GM12874 (cell line): ENCODE data around the gene LEF1.

Source experiments
- TF ChIP-seq, protein P1 (sequence below): IDR thresholded peaks from 2 replicates; pipeline ENCODE4 v1.5.1; 2011; ENCODE audit warnings: low read depth, mild to moderate bottlenecking, control low read depth, low read length, moderate library complexity; ENCODE audit not compliant: insufficient read depth

LEF1 gene

DNA sequence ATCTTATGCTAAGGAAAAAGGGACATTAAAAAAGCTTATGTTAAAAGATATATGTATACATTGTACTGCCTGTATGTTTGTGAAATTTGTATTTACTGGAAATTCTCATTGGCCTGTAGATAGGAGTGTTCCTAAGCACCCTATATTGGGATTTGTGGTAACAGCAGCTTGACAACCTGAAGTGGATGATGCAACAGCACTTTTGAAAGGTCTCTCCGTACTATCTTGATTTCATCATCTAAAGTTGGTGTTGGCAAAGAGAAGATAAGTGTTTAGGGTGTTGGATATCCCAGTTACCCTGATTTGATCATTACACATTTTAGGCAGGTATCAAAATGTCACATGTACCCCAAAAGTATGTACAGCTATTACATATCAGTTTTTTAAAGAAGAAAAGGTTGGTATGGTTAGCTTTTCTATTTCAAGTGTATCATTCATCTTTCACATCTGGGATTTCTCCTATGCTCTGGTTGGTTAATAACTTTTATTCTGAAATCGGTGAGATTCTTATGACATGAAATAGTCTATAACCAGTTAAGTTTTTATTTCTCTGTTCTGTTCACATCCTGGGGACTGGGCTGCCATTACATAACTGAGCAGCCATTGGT lies 168.7 kb downstream of the LEF1 start:
- TF ChIP-seq, protein P1, sequence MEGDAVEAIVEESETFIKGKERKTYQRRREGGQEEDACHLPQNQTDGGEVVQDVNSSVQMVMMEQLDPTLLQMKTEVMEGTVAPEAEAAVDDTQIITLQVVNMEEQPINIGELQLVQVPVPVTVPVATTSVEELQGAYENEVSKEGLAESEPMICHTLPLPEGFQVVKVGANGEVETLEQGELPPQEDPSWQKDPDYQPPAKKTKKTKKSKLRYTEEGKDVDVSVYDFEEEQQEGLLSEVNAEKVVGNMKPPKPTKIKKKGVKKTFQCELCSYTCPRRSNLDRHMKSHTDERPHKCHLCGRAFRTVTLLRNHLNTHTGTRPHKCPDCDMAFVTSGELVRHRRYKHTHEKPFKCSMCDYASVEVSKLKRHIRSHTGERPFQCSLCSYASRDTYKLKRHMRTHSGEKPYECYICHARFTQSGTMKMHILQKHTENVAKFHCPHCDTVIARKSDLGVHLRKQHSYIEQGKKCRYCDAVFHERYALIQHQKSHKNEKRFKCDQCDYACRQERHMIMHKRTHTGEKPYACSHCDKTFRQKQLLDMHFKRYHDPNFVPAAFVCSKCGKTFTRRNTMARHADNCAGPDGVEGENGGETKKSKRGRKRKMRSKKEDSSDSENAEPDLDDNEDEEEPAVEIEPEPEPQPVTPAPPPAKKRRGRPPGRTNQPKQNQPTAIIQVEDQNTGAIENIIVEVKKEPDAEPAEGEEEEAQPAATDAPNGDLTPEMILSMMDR = no peak

DNA sequence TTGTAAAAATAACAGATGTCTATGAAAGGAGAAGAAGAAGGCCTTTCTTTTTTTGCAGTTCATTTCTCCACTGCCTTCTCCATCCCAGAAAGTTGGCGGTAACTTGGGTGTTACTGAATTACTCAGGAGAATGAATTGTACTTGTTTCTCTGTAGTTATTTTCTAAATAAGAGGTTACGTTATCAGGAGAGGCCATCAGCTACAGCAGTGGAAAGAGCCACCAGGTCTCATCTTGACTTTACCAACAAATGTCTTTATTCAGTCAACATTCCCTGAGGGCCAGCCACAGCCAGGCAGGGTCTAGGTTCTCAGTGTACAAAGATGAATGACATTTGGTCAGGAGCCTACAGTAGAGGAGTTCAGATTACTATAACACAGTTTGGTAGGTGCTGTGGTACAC lies 170.9 kb downstream of the LEF1 start:
- TF ChIP-seq, protein P1 = no peak
